ENCODE data around the gene FAM219B. TPM values are rescaled to one million over a fixed set of nuclear protein-coding genes. Genes with fewer than 3 reads are reported as not detected.

FAM219B gene
- total and polyA plus RNA-seq, 9 donors = 31.0 to 125 (median 67.4) TPM

DNA sequence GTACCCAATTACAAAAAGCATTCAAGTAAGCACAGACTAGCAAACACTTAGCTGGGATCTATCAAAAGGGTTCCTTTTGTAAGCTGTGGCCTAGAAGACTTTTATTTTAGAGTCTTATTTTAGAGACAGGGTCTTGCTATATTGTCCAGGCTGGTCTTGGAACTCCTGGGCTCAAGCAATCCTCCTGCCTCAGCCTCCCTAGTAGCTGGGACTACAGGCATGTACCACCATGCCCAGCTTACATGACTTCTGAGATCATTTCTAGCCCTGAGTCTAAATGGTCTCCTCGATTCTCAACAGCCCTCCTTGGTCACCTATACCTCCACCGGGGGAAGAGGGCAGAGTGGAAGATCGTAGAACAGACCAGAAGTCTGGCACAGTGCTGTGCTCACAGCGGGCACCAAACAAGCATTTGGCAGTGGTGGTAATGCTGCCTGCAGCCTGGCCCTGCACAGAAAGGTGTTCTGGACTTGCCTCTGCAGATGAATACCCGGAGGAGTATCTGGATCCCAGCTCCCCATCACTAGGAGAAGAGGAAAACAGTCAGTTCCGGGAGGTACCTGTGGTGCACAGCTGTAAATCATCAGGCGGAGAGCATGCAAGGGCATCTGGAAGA is 2.4 kb downstream of the FAM219B start:
- Histone ChIP-seq H3K4me3 (no peak overlapping the region), H3K27me3 (no peaks in the 10 kb centered on the region), H3K27ac (no peak overlapping the region), H3K4me1 (ENCODE audit: insufficient read depth) (peaks cover 5% of the 10 kb centered on the region), H3K9me3 (no peaks in the 10 kb centered on the region), H3K36me3 (no peaks in the 10 kb centered on the region)
- intact Hi-C loops (cut with DNase I) = loop anchor here in 2 of 4 donors (5.0 to 10.0 kb wide), 3 partner anchors 43 to 122 kb away; partner anchors contain the start of genes CSK (in 1 of the 2) and ULK3 (in 1 of the 2)
- 77 to 86% (median 81%) methylated on average over 7 of the region's 7 CpGs for WGBS, 3 donors
- DNase-seq = no peak
- TF ChIP-seq POLR2A (IDR thresholded peaks at IDR 0.05) (no peak), EP300 (IDR thresholded peaks at IDR 0.05) (no peak)
- TF ChIP-seq, protein P1, sequence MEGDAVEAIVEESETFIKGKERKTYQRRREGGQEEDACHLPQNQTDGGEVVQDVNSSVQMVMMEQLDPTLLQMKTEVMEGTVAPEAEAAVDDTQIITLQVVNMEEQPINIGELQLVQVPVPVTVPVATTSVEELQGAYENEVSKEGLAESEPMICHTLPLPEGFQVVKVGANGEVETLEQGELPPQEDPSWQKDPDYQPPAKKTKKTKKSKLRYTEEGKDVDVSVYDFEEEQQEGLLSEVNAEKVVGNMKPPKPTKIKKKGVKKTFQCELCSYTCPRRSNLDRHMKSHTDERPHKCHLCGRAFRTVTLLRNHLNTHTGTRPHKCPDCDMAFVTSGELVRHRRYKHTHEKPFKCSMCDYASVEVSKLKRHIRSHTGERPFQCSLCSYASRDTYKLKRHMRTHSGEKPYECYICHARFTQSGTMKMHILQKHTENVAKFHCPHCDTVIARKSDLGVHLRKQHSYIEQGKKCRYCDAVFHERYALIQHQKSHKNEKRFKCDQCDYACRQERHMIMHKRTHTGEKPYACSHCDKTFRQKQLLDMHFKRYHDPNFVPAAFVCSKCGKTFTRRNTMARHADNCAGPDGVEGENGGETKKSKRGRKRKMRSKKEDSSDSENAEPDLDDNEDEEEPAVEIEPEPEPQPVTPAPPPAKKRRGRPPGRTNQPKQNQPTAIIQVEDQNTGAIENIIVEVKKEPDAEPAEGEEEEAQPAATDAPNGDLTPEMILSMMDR (IDR thresholded peaks at IDR 0.05) = no peak

DNA sequence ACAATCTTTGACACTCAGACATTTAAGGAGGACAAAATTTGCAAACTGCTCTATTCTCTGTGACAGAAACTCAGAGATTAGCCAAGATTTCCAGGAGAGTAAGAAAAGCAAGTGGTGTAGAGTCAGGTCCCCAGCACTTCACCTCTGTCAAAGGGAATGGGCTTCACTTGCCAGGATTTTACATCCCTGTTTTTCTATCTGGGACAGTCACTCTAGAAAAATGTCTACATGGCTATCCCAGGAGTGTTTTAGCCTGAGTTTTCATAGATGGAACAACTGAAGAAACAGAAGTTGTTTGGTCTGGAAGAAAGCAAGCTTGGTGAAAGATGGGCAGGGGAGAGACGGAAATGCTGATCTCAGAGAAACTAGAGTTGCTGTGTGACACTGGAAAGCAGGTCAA is 3.0 kb downstream of the FAM219B start:
- 81 to 91% (median 90%) methylated on average over 1 of the region's 1 CpG for WGBS, 3 donors
- intact Hi-C loops (cut with DNase I) = loop anchor here in 2 of 4 donors (5.0 to 10.0 kb wide), 3 partner anchors 44 to 121 kb away; partner anchors contain the start of genes CSK (in 1 of the 2) and ULK3 (in 1 of the 2)

DNA sequence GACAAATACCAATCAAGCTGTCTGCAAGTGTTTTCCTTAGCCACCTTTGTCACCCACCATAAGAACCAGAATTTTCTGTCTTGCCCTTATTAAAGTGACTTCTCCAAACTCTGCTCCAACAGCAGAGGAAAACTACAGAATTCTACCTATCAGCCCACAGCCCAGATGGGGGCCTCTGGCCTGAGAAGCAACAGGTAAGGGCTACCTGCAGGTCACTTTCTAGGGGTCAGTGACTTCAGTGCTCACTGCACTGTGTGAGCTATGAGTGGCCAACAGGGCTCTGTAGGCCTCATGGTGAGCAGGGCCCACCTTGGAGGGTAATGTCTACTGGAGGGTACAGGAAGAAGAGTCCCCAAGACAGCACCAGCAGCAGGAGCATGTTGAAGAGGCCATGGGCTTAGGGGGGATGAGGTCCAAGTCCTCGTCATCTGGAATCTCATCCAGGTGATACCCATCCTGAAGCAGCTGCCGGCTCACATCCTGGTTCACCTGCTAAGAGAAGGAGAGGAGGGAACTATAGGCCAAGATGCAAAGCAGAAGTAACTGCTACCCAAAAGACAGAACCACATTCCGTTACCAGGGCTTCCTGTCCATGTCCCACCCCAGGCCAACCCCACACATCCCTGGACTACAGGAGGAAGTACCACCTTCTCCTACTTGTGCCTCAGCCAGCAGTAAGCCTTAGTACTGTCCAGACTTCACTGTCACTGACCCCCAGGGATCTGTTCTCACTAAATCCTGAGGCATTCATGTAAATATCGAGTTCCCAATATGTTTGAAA is 4.2 kb downstream of the FAM219B start:
- WGBS, 3 donors = 83 to 92% (median 89%) methylated on average over 4 of the region's 4 CpGs
- Histone ChIP-seq H3K4me1 (ENCODE audit: insufficient read depth) (peaks cover 5% of the 10 kb centered on the region), H3K36me3 (no peaks in the 10 kb centered on the region), H3K27me3 (no peaks in the 10 kb centered on the region), H3K9me3 (no peaks in the 10 kb centered on the region), H3K27ac (no peak overlapping the region), H3K4me3 (no peak overlapping the region)
- no peak for DNase-seq
- intact Hi-C loops (cut with DNase I) = loop anchor here in 2 of 4 donors (5.0 to 10.0 kb wide), 3 partner anchors 45 to 120 kb away; partner anchors contain the start of genes CSK (in 1 of the 2) and ULK3 (in 1 of the 2)
- TF ChIP-seq EP300 (IDR thresholded peaks at IDR 0.05) (no peak), POLR2A (IDR thresholded peaks at IDR 0.05) (no peak)
- TF ChIP-seq, protein P1 (IDR thresholded peaks at IDR 0.05) = no peak

More for the DNA sequence above, 3.0 kb downstream of the FAM219B start:
- no peaks in the 10 kb centered on the region for H3K9me3 ChIP-seq
- no peaks in the 10 kb centered on the region for H3K36me3 ChIP-seq
- TF ChIP-seq, protein P1 (IDR thresholded peaks at IDR 0.05) = no peak
- TF ChIP-seq POLR2A (IDR thresholded peaks at IDR 0.05) = no peak
- no peak for TF ChIP-seq EP300 (IDR thresholded peaks at IDR 0.05)
- peaks cover 5% of the 10 kb centered on the region for H3K4me1 ChIP-seq (ENCODE audit: insufficient read depth)
- no peak overlapping the region for H3K27ac ChIP-seq
- no peak overlapping the region for H3K4me3 ChIP-seq
- no peaks in the 10 kb centered on the region for H3K27me3 ChIP-seq
- no peak for DNase-seq

DNA sequence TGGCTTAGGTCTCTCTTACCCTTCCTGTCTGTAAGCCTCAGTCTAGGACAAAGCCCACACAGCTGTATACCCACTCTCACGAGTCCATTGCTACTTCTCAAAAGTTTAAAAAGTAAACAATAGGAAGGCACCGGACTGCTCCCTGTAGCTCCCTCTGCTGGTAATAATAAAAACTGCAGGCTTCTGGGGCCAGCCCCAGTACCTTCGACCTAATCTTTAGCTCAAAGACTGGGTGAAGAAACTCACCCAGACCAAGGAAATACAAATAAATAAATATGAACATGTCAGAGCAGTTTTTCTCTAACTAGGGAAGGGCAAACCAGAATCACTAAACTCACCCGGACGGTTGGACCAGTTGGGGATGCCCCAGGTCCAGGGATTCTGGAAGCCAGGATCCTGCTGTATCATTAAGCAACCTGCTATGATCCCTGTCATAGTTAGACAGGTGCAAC is 5.0 kb downstream of the FAM219B start:
- DNase-seq = peak; percentile 22 to 69 (median 60)
- Histone ChIP-seq H3K27me3 (no peaks in the 10 kb centered on the region), H3K9me3 (no peaks in the 10 kb centered on the region), H3K4me3 (no peak overlapping the region), H3K36me3 (no peaks in the 10 kb centered on the region), H3K27ac (no peak overlapping the region), H3K4me1 (ENCODE audit: insufficient read depth) (peaks cover 5% of the 10 kb centered on the region)
- TF ChIP-seq EP300 (IDR thresholded peaks at IDR 0.05) = no peak
- no peak for TF ChIP-seq POLR2A (IDR thresholded peaks at IDR 0.05)
- TF ChIP-seq, protein P1 (IDR thresholded peaks at IDR 0.05) = peak; percentile 66 to 88 (median 72)
- intact Hi-C loops (cut with DNase I) = loop anchor here in 3 of 4 donors (2.0 to 10.0 kb wide), 4 partner anchors 46 to 119 kb away; partner anchors contain the start of genes CSK (in 1 of the 3) and ULK3 (in 1 of the 3)
- WGBS, 3 donors = 14 to 21% (median 18%) methylated on average over 5 of the region's 5 CpGs

All from ovary (tissue), 9 donors.